ENCODE measurements around the gene CTNNBIP1.
A peak's percentile ranks its signal among the peaks of the same experiment; 100 is the strongest.

The CTNNBIP1 gene

DNA sequence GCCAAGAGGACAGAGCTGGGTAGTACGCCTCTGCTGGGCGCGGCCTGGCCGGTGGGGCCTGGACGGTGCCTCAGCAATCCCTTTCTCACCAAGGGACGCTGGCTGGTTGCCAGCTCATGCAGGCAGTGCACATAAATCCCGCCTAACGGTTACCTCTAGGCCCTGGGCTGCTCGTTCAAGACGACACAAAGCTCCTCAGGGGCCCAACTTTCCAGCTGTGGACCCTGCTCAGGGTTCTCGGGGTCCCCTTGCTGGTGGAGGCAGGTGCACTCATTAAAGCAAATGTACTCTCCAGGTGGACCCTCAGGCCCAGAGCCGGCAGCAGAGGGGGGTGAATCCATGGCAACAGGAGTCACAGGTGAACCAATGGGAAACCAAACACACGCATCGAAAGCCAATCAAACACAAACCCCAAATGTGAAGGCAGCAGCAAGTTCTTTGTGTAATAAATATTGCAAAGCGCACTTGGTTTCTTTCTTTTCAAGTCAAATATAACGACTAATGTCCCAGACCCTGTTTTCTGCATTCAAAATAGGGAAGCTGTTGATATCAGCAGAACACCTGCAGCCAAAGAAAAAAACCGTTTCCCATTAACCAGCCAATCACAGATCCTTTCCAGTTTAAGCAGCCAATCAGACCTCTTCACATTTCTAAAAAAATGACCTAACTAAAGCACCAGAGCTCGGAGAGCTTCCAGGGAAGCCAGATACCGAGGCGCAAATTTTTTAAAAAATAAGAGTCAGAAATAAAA lies 60.2 kb downstream of the CTNNBIP1 start:
- TF ChIP-seq ZNF423 (tag by site-specific recombination; IDR thresholded peaks at IDR 0.05) (no peak), GLIS2 (tag by site-specific recombination; IDR thresholded peaks at IDR 0.05) (peak; percentile 16; the same call in 1 of the 2 replicates), GLIS1 (tag by site-specific recombination; IDR thresholded peaks at IDR 0.05) (no peak), ZBTB1 (tag by site-specific recombination; IDR thresholded peaks at IDR 0.05) (no peak), ZNF624 (tag by site-specific recombination; IDR thresholded peaks at IDR 0.05) (0 out of 2 replicates have a peak, but pooled peaks have one; percentile 53), ZNF175 (tag by site-specific recombination; IDR thresholded peaks at IDR 0.05) (no peak), OVOL3 (tag by site-specific recombination; IDR thresholded peaks at IDR 0.05) (no peak), ZNF157 (tag by site-specific recombination; IDR thresholded peaks at IDR 0.05) (no peak), ZNF341 (tag by site-specific recombination; IDR thresholded peaks at IDR 0.05; ENCODE audit: low read depth) (no peak), ZNF501 (tag by site-specific recombination; IDR thresholded peaks at IDR 0.05) (no peak), ZXDB (tag by site-specific recombination; IDR thresholded peaks at IDR 0.05) (no peak), KLF9 (tag by site-specific recombination; IDR thresholded peaks at IDR 0.05; ENCODE audit: low read depth) (no peak), ZNF654 (tag by site-specific recombination; IDR thresholded peaks at IDR 0.05; ENCODE audit: low read depth) (no peak), ZIC2 (tag by site-specific recombination; IDR thresholded peaks at IDR 0.05) (peak; percentile 87), ZNF133 (tag by site-specific recombination; IDR thresholded peaks at IDR 0.05) (no peak), ZBTB20 (tag by site-specific recombination; IDR thresholded peaks at IDR 0.05) (no peak), ZNF366 (tag by site-specific recombination; conservative IDR thresholded peaks at IDR 0.05) (no peak)
- TF ChIP-seq, protein P1, sequence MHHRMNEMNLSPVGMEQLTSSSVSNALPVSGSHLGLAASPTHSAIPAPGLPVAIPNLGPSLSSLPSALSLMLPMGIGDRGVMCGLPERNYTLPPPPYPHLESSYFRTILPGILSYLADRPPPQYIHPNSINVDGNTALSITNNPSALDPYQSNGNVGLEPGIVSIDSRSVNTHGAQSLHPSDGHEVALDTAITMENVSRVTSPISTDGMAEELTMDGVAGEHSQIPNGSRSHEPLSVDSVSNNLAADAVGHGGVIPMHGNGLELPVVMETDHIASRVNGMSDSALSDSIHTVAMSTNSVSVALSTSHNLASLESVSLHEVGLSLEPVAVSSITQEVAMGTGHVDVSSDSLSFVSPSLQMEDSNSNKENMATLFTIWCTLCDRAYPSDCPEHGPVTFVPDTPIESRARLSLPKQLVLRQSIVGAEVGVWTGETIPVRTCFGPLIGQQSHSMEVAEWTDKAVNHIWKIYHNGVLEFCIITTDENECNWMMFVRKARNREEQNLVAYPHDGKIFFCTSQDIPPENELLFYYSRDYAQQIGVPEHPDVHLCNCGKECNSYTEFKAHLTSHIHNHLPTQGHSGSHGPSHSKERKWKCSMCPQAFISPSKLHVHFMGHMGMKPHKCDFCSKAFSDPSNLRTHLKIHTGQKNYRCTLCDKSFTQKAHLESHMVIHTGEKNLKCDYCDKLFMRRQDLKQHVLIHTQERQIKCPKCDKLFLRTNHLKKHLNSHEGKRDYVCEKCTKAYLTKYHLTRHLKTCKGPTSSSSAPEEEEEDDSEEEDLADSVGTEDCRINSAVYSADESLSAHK (tag by site-specific recombination; IDR thresholded peaks at IDR 0.05), result no peak
- TF ChIP-seq, protein P2, sequence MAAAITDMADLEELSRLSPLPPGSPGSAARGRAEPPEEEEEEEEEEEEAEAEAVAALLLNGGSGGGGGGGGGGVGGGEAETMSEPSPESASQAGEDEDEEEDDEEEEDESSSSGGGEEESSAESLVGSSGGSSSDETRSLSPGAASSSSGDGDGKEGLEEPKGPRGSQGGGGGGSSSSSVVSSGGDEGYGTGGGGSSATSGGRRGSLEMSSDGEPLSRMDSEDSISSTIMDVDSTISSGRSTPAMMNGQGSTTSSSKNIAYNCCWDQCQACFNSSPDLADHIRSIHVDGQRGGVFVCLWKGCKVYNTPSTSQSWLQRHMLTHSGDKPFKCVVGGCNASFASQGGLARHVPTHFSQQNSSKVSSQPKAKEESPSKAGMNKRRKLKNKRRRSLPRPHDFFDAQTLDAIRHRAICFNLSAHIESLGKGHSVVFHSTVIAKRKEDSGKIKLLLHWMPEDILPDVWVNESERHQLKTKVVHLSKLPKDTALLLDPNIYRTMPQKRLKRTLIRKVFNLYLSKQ (tag by site-specific recombination; IDR thresholded peaks at IDR 0.05; ENCODE audit: borderline replicate concordance), result no peak
- TF ChIP-seq, protein P3, sequence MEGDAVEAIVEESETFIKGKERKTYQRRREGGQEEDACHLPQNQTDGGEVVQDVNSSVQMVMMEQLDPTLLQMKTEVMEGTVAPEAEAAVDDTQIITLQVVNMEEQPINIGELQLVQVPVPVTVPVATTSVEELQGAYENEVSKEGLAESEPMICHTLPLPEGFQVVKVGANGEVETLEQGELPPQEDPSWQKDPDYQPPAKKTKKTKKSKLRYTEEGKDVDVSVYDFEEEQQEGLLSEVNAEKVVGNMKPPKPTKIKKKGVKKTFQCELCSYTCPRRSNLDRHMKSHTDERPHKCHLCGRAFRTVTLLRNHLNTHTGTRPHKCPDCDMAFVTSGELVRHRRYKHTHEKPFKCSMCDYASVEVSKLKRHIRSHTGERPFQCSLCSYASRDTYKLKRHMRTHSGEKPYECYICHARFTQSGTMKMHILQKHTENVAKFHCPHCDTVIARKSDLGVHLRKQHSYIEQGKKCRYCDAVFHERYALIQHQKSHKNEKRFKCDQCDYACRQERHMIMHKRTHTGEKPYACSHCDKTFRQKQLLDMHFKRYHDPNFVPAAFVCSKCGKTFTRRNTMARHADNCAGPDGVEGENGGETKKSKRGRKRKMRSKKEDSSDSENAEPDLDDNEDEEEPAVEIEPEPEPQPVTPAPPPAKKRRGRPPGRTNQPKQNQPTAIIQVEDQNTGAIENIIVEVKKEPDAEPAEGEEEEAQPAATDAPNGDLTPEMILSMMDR (tag by site-specific recombination; IDR thresholded peaks at IDR 0.05), result no peak
- POLR2A ChIA-PET, result interaction anchor here (1.3 kb wide), 1 partner anchor 10 kb away, joined by 3 read pairs; no protein-coding TSS in a partner anchor
- Histone ChIP-seq H3K4me1 (ENCODE audit: control insufficient read depth, insufficient read depth, low read length) (peaks cover 7% of the 10 kb centered on the region), H3K4me3 (ENCODE audit: low read depth, low read length) (no peak overlapping the region), H3K36me3 (ENCODE audit: control insufficient read depth in 2 of 2, insufficient read depth in 1 of 2, low read length in 2 of 2) (peaks cover 0 to 4% of the 10 kb centered on the region in 2 experiments; a peak in 1 of 3 replicates), H3K27ac (ENCODE audit: extremely low read depth, low read depth, low read length) (no peak overlapping the region), H3K9me3 (ENCODE audit: control insufficient read depth, insufficient read depth, low read depth, low read length) (no peaks in the 10 kb centered on the region)
- CTCF ChIA-PET, result interaction anchor here (0.7 to 2.1 kb wide), 3 partner anchors 18 to 223 kb away, joined by 4 to 8 read pairs (median 4); no protein-coding TSS in a partner anchor

DNA sequence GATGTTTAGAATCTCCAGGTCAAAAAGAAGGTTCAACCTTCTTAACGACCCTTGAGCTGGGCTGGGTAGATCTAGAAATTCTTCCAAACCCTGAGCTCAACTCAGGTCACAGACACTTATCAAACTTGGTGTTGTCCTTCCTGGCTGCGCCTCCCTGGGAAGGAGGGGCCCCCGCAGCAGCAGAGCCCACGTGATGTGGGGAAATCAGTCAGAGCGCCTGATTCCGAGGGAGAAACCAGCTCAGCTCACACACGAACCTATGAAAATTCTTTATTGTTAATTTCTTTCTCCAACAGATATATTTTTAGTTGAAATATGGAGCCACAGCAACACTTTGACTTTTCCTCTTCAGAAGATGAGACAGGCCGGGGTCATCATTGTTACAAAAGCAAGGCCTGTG lies 62.0 kb downstream of the CTNNBIP1 start:
- Histone ChIP-seq H3K27ac (ENCODE audit: extremely low read depth, low read depth, low read length) (no peak overlapping the region), H3K9me3 (ENCODE audit: control insufficient read depth, insufficient read depth, low read depth, low read length) (no peaks in the 10 kb centered on the region), H3K36me3 (ENCODE audit: control insufficient read depth in 2 of 2, insufficient read depth in 1 of 2, low read length in 2 of 2) (no peaks in the 10 kb centered on the region), H3K4me1 (ENCODE audit: control insufficient read depth, insufficient read depth, low read length) (peaks cover 7% of the 10 kb centered on the region), H3K4me3 (ENCODE audit: low read depth, low read length) (no peak overlapping the region)
- POLR2A ChIA-PET, result interaction anchor here (0.6 to 0.7 kb wide), 2 partner anchors 554 to 969 kb away, joined by 4 read pairs; partner anchors contain the start of gene ENO1
- TF ChIP-seq, protein P4, sequence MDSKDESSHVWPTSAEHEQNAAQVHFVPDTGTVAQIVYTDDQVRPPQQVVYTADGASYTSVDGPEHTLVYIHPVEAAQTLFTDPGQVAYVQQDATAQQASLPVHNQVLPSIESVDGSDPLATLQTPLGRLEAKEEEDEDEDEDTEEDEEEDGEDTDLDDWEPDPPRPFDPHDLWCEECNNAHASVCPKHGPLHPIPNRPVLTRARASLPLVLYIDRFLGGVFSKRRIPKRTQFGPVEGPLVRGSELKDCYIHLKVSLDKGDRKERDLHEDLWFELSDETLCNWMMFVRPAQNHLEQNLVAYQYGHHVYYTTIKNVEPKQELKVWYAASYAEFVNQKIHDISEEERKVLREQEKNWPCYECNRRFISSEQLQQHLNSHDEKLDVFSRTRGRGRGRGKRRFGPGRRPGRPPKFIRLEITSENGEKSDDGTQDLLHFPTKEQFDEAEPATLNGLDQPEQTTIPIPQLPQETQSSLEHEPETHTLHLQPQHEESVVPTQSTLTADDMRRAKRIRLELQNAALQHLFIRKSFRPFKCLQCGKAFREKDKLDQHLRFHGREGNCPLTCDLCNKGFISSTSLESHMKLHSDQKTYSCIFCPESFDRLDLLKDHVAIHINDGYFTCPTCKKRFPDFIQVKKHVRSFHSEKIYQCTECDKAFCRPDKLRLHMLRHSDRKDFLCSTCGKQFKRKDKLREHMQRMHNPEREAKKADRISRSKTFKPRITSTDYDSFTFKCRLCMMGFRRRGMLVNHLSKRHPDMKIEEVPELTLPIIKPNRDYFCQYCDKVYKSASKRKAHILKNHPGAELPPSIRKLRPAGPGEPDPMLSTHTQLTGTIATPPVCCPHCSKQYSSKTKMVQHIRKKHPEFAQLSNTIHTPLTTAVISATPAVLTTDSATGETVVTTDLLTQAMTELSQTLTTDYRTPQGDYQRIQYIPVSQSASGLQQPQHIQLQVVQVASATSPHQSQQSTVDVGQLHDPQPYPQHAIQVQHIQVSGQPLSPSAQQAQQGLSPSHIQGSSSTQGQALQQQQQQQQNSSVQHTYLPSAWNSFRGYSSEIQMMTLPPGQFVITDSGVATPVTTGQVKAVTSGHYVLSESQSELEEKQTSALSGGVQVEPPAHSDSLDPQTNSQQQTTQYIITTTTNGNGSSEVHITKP (tag by site-specific recombination; IDR thresholded peaks at IDR 0.05), result 0 out of 2 replicates have a peak, but pooled peaks have one; percentile 13
- no peak for TF ChIP-seq ZFP41 (tag by site-specific recombination; IDR thresholded peaks at IDR 0.05; ENCODE audit: borderline replicate concordance)
- CTCF ChIA-PET, result interaction anchor here (0.8 to 1.7 kb wide), 4 partner anchors 17 to 222 kb away, joined by 3 to 8 read pairs (median 4); no protein-coding TSS in a partner anchor

Data from HEK293 (cell line).